Neural cell (in vitro differentiated cells): ENCODE data around the gene TMEM117. TPM values are rescaled to one million over a fixed set of nuclear protein-coding genes. Genes with fewer than 3 reads are reported as not detected.

Source experiments
- H2AFZ ChIP-seq: fragments of 200-600, 300-800 bp; sonication (generic), shearing (Covaris generic); 2 replicates; pipeline ENCODE4 v1.6.0; 2014; ENCODE audit warnings: low read depth, mild to moderate bottlenecking, antibody characterized with exemption, low read length, moderate library complexity
- H3F3A ChIP-seq: fragments of 200-600 bp; shearing (Covaris generic); 2 replicates; pipeline ENCODE4 v1.6.1; 2016; ENCODE audit warnings: mild to moderate bottlenecking, moderate library complexity, mixed read lengths, antibody characterized with exemption, low read length; ENCODE audit not compliant: insufficient read depth, poor library complexity, severe bottlenecking
- H3K27ac ChIP-seq: fragments of 200-600, 300-800 bp; sonication (generic), shearing (Covaris generic); 2 replicates; pipeline ENCODE4 v1.5.1; 2014; ENCODE audit warnings: mild to moderate bottlenecking, low read length, moderate library complexity
- H3K27me3 ChIP-seq: fragments of 300-800, 200-600 bp; sonication (generic), shearing (Covaris generic); 2 replicates; pipeline ENCODE4 v1.6.0; 2014; ENCODE audit warnings: mild to moderate bottlenecking, low read depth, low read length, moderate library complexity; ENCODE audit not compliant: insufficient read depth
- H3K36me3 ChIP-seq: fragments of 300-800, 200-600 bp; sonication (generic), shearing (Covaris generic); 2 replicates; pipeline ENCODE4 v1.5.1; 2014; ENCODE audit warnings: mild to moderate bottlenecking, antibody characterized with exemption, low read length, moderate library complexity; ENCODE audit not compliant: insufficient read depth
- H3K4me2 ChIP-seq: fragments of 300-800, 200-600 bp; sonication (generic), shearing (Covaris generic); 2 replicates; pipeline ENCODE4 v1.6.0; 2014; ENCODE audit warnings: mild to moderate bottlenecking, low read length
- H3K4me3 ChIP-seq: fragments of 300-800, 200-600 bp; sonication (generic), shearing (Covaris generic); 2 replicates; pipeline ENCODE4 v1.5.1; 2014; ENCODE audit warnings: mild to moderate bottlenecking, low read length, moderate library complexity
- H3K79me2 ChIP-seq: fragments of 200-600 bp; shearing (Covaris generic); replicated peaks from 2 replicates; pipeline ENCODE4 v1.6.0; 2014; ENCODE audit warnings: mild to moderate bottlenecking, low read length, moderate library complexity; ENCODE audit not compliant: insufficient read depth
- H3K9ac ChIP-seq: fragments of 300-800, 200-600 bp; sonication (generic), shearing (Covaris generic); 2 replicates; pipeline ENCODE4 v1.6.1; 2016; ENCODE audit warnings: mild to moderate bottlenecking, low read length, mixed read lengths
- H3K9me2 ChIP-seq: fragments of 200-600 bp; shearing (Covaris generic); 2 replicates; pipeline ENCODE4 v1.6.1; 2016; ENCODE audit warnings: mild to moderate bottlenecking, low read length, mixed read lengths; ENCODE audit not compliant: insufficient read depth
- H3K9me3 ChIP-seq: fragments of 200-600, 300-800 bp; sonication (generic), shearing (Covaris generic); 2 replicates; pipeline ENCODE4 v1.6.1; 2016; ENCODE audit warnings: mild to moderate bottlenecking, mixed run types, low read length, moderate library complexity, mixed read lengths
- H4K20me1 ChIP-seq: fragments of 200-600 bp; shearing (Covaris generic); 2 replicates; pipeline ENCODE4 v1.6.1; 2016; ENCODE audit warnings: mild to moderate bottlenecking, mixed run types; ENCODE audit not compliant: insufficient read depth
- CTCF ChIP-seq: fragments of 450-650 bp; IDR thresholded peaks from 2 replicates; pipeline ENCODE4 v1.5.1; 2014; ENCODE audit warnings: antibody characterized with exemption, mild to moderate bottlenecking, moderate library complexity; ENCODE audit not compliant: poor library complexity, severe bottlenecking
- EP300 ChIP-seq: fragments of 450-650 bp; conservative IDR thresholded peaks from 2 replicates; pipeline ENCODE4 v1.6.1; 2014; ENCODE audit warnings: antibody characterized with exemption, mild to moderate bottlenecking, moderate library complexity; ENCODE audit not compliant: poor library complexity, severe bottlenecking
- EZH2 ChIP-seq: fragments of 200-600, 300-800 bp; shearing (Covaris generic), sonication (generic); IDR thresholded peaks from 2 replicates; pipeline ENCODE4 v1.6.1; 2014; ENCODE audit warnings: antibody characterized with exemption, low read length, borderline replicate concordance, mild to moderate bottlenecking; ENCODE audit not compliant: insufficient read depth, poor library complexity, severe bottlenecking
- MXI1 ChIP-seq: fragments of 450-650 bp; conservative IDR thresholded peaks from 2 replicates; pipeline ENCODE4 v1.6.1; 2014; ENCODE audit warnings: antibody characterized with exemption, mild to moderate bottlenecking; ENCODE audit not compliant: poor library complexity, severe bottlenecking
- POLR2AphosphoS5 ChIP-seq: IDR thresholded peaks from 2 replicates; pipeline ENCODE4 v1.6.1; 2012
- RAD21 ChIP-seq: fragments of 450-650 bp; conservative IDR thresholded peaks from 2 replicates; pipeline ENCODE4 v1.6.1; 2014; ENCODE audit warnings: antibody characterized with exemption, mild to moderate bottlenecking, moderate library complexity
- REST ChIP-seq: IDR thresholded peaks from 2 replicates; pipeline ENCODE4 v1.6.1; 2012; ENCODE audit warnings: borderline replicate concordance
- SMC3 ChIP-seq: fragments of 450-650 bp; conservative IDR thresholded peaks from 2 replicates; pipeline ENCODE4 v1.6.1; 2014; ENCODE audit warnings: antibody characterized with exemption, mild to moderate bottlenecking, moderate library complexity; ENCODE audit not compliant: poor library complexity
- TAF1 ChIP-seq: IDR thresholded peaks from 2 replicates; pipeline ENCODE4 v1.6.1; 2012; ENCODE audit warnings: low read depth
- polyA plus RNA-seq: library from polyadenylated mRNA; depleted of rRNA; stranded (reverse); fragments of >200 nt; gene quantifications from 2 replicates; pipeline ENCODE4 v1.2.3, GENCODE V29; 2014

The TMEM117 gene
- polyA plus RNA-seq, 1 donor from 2014 or later: 5.3 TPM

GRCh38 chr12:43945983-43946382, 110.1 kb downstream of the TMEM117 start:
- Histone ChIP-seq H3K36me3 (no peaks in the 10 kb centered on the region), H3K27me3 (no peaks in the 10 kb centered on the region), H3K27ac (no peak overlapping the region), H3F3A (no peaks in the 10 kb centered on the region), H3K9me2 (no peaks in the 10 kb centered on the region), H3K79me2 (no peaks in the 10 kb centered on the region), H4K20me1 (no peaks in the 10 kb centered on the region), H3K4me3 (no peak overlapping the region), H2AFZ (no peak overlapping the region), H3K9me3 (no peaks in the 10 kb centered on the region), H3K9ac (no peak overlapping the region), H3K4me2 (no peak overlapping the region)
- no peak for TF ChIP-seq REST
- TF ChIP-seq TAF1: no peak
- no peak for TF ChIP-seq RAD21
- TF ChIP-seq CTCF: no peak
- TF ChIP-seq MXI1: no peak
- no peak for TF ChIP-seq POLR2AphosphoS5
- TF ChIP-seq EP300: no peak
- TF ChIP-seq EZH2: no peak
- TF ChIP-seq SMC3: no peak

- TF ChIP-seq TAF1: no peak
- TF ChIP-seq REST: no peak
- TF ChIP-seq EZH2: no peak
- no peak for TF ChIP-seq EP300
- TF ChIP-seq SMC3: no peak
- TF ChIP-seq CTCF: no peak
- no peak for TF ChIP-seq MXI1
- no peak for TF ChIP-seq POLR2AphosphoS5
- no peak for TF ChIP-seq RAD21
- H2AFZ ChIP-seq: no peak overlapping the region
Measured at GRCh38 chr12:43951286-43951685, 115.4 kb downstream of the TMEM117 start.

More at GRCh38 chr12:43951286-43951685, 115.4 kb downstream of the TMEM117 start:
- Histone ChIP-seq H3K79me2 (no peaks in the 10 kb centered on the region), H4K20me1 (no peaks in the 10 kb centered on the region), H3K4me3 (no peak overlapping the region), H3K4me2 (no peak overlapping the region), H3K27ac (no peak overlapping the region), H3K27me3 (no peaks in the 10 kb centered on the region), H3K9ac (no peak overlapping the region), H3K9me2 (no peaks in the 10 kb centered on the region), H3K9me3 (no peaks in the 10 kb centered on the region), H3K36me3 (no peaks in the 10 kb centered on the region), H3F3A (no peaks in the 10 kb centered on the region)
